RWPE2 (cell line): ENCODE measurements around the gene SP3.

ENCODE experiments used
- ATAC-seq: fragments of 200-7000 bp; cut with Tn5 transposase; 3 replicates; pipeline ENCODE4 v1.9.1; 2021; ENCODE audit warnings: low read depth
- DNase-seq: peaks from one replicate; pipeline ENCODE4 v3.0.0-alpha.2; 2020; ENCODE audit warnings: low spot score
- H3K27ac ChIP-seq: fragments of 450-650 bp; 2 replicates; pipeline ENCODE4 v1.5.1; 2017; ENCODE audit warnings: mild to moderate bottlenecking; ENCODE audit not compliant: poor library complexity, severe bottlenecking
- H3K27me3 ChIP-seq: fragments of 250-450 bp; sonication (Bioruptor Pico); 2 replicates; pipeline ENCODE4 v1.5.1; 2021; ENCODE audit warnings: mild to moderate bottlenecking, moderate library complexity; ENCODE audit not compliant: insufficient read depth, poor library complexity, severe bottlenecking
- H3K36me3 ChIP-seq: fragments of 250-450 bp; sonication (Bioruptor Pico); 2 replicates; pipeline ENCODE4 v1.5.1; 2020; ENCODE audit warnings: low read depth, mild to moderate bottlenecking, moderate library complexity
- H3K4me1 ChIP-seq: fragments of 250-450 bp; sonication (Bioruptor Pico); 2 replicates; pipeline ENCODE4 v1.5.1; 2021; ENCODE audit warnings: mild to moderate bottlenecking, moderate library complexity; ENCODE audit not compliant: insufficient read depth, poor library complexity, severe bottlenecking
- H3K4me3 ChIP-seq: fragments of 250-450 bp; sonication (Bioruptor Pico); 2 replicates; pipeline ENCODE4 v1.5.1; 2021; ENCODE audit warnings: mild to moderate bottlenecking, moderate library complexity; ENCODE audit not compliant: severe bottlenecking
- H3K9me3 ChIP-seq: fragments of 250-450 bp; sonication (Bioruptor Pico); 2 replicates; pipeline ENCODE4 v1.5.1; 2021; ENCODE audit warnings: mild to moderate bottlenecking, moderate library complexity; ENCODE audit not compliant: severe bottlenecking
- TF ChIP-seq, protein P1 (sequence below): fragments of 450-650 bp; IDR thresholded peaks from one replicate; pipeline ENCODE4 v1.5.1; 2017; ENCODE audit warnings: mild to moderate bottlenecking, moderate library complexity; ENCODE audit not compliant: poor library complexity, severe bottlenecking

The SP3 gene

DNA sequence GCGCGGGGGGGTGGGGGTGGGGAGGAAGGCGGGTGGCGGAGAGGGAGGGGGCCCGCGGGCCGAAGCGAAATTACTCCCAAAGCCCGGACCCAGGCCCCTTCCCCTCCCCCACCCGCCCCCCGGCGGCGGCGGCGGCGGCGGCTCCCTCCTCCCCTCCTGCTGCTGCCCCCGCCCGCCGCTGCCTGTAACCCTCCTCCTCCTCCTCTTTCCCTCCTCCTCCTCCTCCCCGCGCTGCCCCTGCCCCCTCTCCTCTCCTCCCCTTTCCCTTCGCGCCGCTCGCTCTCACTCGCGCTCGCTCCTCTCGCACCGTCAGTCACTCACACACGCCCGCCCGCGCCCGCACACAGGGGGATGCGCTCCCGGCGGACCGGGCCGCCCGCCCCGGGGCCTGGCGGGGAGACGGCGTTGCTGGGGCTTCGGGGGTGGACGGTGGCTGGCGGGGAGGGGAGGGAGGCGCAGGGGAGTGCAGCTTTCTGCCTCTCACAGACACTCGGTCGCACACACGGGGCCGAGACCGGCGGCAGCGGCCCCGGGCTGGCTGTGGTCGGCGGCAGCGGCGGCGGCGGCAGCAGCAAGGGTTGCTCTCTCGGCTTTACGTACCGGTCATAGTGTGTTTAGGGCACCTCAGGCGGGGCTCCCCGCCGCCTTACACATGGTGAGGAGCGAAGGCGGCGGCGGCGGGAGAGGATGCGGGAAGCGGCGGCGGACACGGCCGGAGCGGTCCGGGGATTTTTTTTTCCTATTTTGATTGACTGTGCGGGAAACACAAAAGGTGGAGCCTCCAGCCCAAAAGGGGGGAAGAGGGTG, 405 bp downstream of the SP3 start:
- H3K4me3 ChIP-seq, result peak overlapping the region; percentile 52
- H3K27me3 ChIP-seq, result no peaks in the 10 kb centered on the region
- peak; percentile 37 for ATAC-seq
- peaks cover 4% of the 10 kb centered on the region for H3K9me3 ChIP-seq
- peaks cover 21% of the 10 kb centered on the region for H3K36me3 ChIP-seq
- TF ChIP-seq, protein P1, sequence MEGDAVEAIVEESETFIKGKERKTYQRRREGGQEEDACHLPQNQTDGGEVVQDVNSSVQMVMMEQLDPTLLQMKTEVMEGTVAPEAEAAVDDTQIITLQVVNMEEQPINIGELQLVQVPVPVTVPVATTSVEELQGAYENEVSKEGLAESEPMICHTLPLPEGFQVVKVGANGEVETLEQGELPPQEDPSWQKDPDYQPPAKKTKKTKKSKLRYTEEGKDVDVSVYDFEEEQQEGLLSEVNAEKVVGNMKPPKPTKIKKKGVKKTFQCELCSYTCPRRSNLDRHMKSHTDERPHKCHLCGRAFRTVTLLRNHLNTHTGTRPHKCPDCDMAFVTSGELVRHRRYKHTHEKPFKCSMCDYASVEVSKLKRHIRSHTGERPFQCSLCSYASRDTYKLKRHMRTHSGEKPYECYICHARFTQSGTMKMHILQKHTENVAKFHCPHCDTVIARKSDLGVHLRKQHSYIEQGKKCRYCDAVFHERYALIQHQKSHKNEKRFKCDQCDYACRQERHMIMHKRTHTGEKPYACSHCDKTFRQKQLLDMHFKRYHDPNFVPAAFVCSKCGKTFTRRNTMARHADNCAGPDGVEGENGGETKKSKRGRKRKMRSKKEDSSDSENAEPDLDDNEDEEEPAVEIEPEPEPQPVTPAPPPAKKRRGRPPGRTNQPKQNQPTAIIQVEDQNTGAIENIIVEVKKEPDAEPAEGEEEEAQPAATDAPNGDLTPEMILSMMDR, result no peak
- peak; percentile 87 for DNase-seq
- H3K27ac ChIP-seq, result peak overlapping the region; percentile 98
- peaks cover 14% of the 10 kb centered on the region for H3K4me1 ChIP-seq

- DNase-seq, result peak; percentile 92
- H3K4me1 ChIP-seq, result peaks cover 15% of the 10 kb centered on the region
- H3K9me3 ChIP-seq, result peaks cover 4% of the 10 kb centered on the region
These were observed 1.2 kb downstream of the SP3 start for GRCh38 chr2:173963817-173964564.

DNA sequence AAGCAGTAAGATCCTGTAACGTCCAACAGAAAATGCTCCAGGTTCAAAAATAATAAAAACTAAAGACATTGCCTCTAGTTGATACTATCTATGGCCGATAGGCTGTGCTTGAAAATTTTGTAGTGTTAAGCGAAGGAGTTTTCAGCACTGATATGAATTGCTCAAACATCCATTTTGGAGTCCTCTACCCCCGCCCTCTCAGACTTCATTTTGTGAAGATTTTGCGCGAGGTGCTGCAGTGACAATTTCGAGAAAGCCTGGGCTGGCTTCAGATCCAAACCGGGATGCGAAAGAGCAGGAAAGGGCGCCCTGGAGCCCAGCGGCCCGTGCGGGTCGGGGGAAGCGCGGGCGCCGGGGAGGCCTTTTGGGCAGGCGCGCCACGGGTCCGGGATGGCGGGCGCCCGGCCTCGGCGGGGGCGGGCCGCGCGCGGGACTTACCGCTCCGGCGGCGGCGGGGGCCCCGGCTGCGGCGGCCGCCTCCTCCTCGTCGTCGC, 1.8 kb downstream of the SP3 start:
- peak overlapping the region; percentile 98 for H3K27ac ChIP-seq
- TF ChIP-seq, protein P1, result peak; percentile 30

More at GRCh38 chr2:173963817-173964564, 1.2 kb downstream of the SP3 start:
- ATAC-seq, result peak; percentile 49
- peak overlapping the region; percentile 98 for H3K27ac ChIP-seq
- H3K4me3 ChIP-seq, result peak overlapping the region; percentile 52
- H3K36me3 ChIP-seq, result peaks cover 21% of the 10 kb centered on the region
- TF ChIP-seq, protein P1, result no peak
- H3K27me3 ChIP-seq, result no peaks in the 10 kb centered on the region

GRCh38 chr2:173962583-173963110, 2.5 kb downstream of the SP3 start:
- peaks cover 21% of the 10 kb centered on the region for H3K36me3 ChIP-seq
- peaks cover 27% of the 10 kb centered on the region for H3K4me1 ChIP-seq
- H3K27ac ChIP-seq, result peak overlapping the region; percentile 98
- peaks cover 4% of the 10 kb centered on the region for H3K9me3 ChIP-seq
- TF ChIP-seq, protein P1, result no peak
- no peak for DNase-seq
- peak overlapping the region; percentile 52 for H3K4me3 ChIP-seq
- H3K27me3 ChIP-seq, result no peaks in the 10 kb centered on the region
- no peak for ATAC-seq

More for the DNA sequence above, 1.8 kb downstream of the SP3 start:
- DNase-seq (no peak), ATAC-seq (peak; percentile 6)
- Histone ChIP-seq H3K27me3 (no peaks in the 10 kb centered on the region), H3K36me3 (peaks cover 21% of the 10 kb centered on the region), H3K4me1 (peaks cover 21% of the 10 kb centered on the region), H3K9me3 (peaks cover 4% of the 10 kb centered on the region), H3K4me3 (peak overlapping the region; percentile 52)
